ENCODE measurements around the gene RPP30.

The RPP30 gene

GRCh38 chr10:90842725-90843124 is 29.0 kb upstream of the RPP30 start:
- H3K27me3 ChIP-seq (replicated peaks), result no peaks in the 10 kb centered on the region
- H3K27ac ChIP-seq, result no peak overlapping the region
- H3K36me3 ChIP-seq (replicated peaks), result no peaks in the 10 kb centered on the region
- TF ChIP-seq CTCF (IDR thresholded peaks at IDR 0.05; ENCODE audit: low read depth, low read length, missing control alignments), result no peak
- DNase-seq, result peak; percentile 48
- in situ Hi-C loops (cut with HindIII; ENCODE audit: low pct_ligation_motif_present, low sequenced_read_pairs), result no loop called here
- no peak overlapping the region for H3K4me3 ChIP-seq (ENCODE audit: low read depth, low read length)

GRCh38 chr10:90845726-90846125 is 26.0 kb upstream of the RPP30 start:
- Histone ChIP-seq H3K27me3 (replicated peaks) (no peaks in the 10 kb centered on the region), H3K27ac (no peak overlapping the region), H3K36me3 (replicated peaks) (no peaks in the 10 kb centered on the region), H3K4me3 (ENCODE audit: low read depth, low read length) (no peak overlapping the region)
- in situ Hi-C loops (cut with HindIII; ENCODE audit: low pct_ligation_motif_present, low sequenced_read_pairs), result no loop called here
- DNase-seq, result no peak
- no peak for TF ChIP-seq CTCF (IDR thresholded peaks at IDR 0.05; ENCODE audit: low read depth, low read length, missing control alignments)

- no peak for DNase-seq
These were observed 25.0 kb upstream of the RPP30 start for GRCh38 chr10:90846746-90847145.

GRCh38 chr10:90847436-90847835 is 24.3 kb upstream of the RPP30 start:
- H3K4me3 ChIP-seq (ENCODE audit: low read depth, low read length), result no peak overlapping the region
- no peaks in the 10 kb centered on the region for H3K36me3 ChIP-seq (replicated peaks)
- TF ChIP-seq CTCF (IDR thresholded peaks at IDR 0.05; ENCODE audit: low read depth, low read length, missing control alignments), result no peak
- in situ Hi-C loops (cut with HindIII; ENCODE audit: low pct_ligation_motif_present, low sequenced_read_pairs), result no loop called here
- peak; percentile 61 for DNase-seq
- no peaks in the 10 kb centered on the region for H3K27me3 ChIP-seq (replicated peaks)
- H3K27ac ChIP-seq, result no peak overlapping the region

More at GRCh38 chr10:90846746-90847145, 25.0 kb upstream of the RPP30 start:
- Histone ChIP-seq H3K27me3 (replicated peaks) (no peaks in the 10 kb centered on the region), H3K27ac (no peak overlapping the region), H3K36me3 (replicated peaks) (no peaks in the 10 kb centered on the region), H3K4me3 (ENCODE audit: low read depth, low read length) (no peak overlapping the region)
- TF ChIP-seq CTCF (IDR thresholded peaks at IDR 0.05; ENCODE audit: low read depth, low read length, missing control alignments), result no peak
- in situ Hi-C loops (cut with HindIII; ENCODE audit: low pct_ligation_motif_present, low sequenced_read_pairs), result no loop called here

GRCh38 chr10:90849956-90850749 is 21.6 kb upstream of the RPP30 start:
- Histone ChIP-seq H3K4me3 (ENCODE audit: low read depth, low read length) (no peak overlapping the region), H3K27ac (no peak overlapping the region), H3K36me3 (replicated peaks) (no peaks in the 10 kb centered on the region), H3K27me3 (replicated peaks) (no peaks in the 10 kb centered on the region)
- no peak for TF ChIP-seq CTCF (IDR thresholded peaks at IDR 0.05; ENCODE audit: low read depth, low read length, missing control alignments)
- in situ Hi-C loops (cut with HindIII; ENCODE audit: low pct_ligation_motif_present, low sequenced_read_pairs), result loop anchor here (25.0 kb wide), 1 partner anchor 88 kb away; no protein-coding TSS in a partner anchor
- peak; percentile 48 for DNase-seq
